Brain microvascular endothelial cell (primary cell): ENCODE data around the gene ZCCHC14.

Source experiments
- DNase-seq: peaks from one replicate; pipeline ENCODE4 v3.0.0-alpha.2; 2020
- H3K27ac ChIP-seq: fragments of 250-450 bp; sonication (Bioruptor Pico); 2 replicates; pipeline ENCODE4 v1.5.1; 2020; ENCODE audit warnings: mild to moderate bottlenecking, moderate library complexity
- H3K27me3 ChIP-seq: fragments of 250-450 bp; sonication (Bioruptor Pico); replicated peaks from 2 replicates; pipeline ENCODE4 v1.5.1; 2020; ENCODE audit warnings: mild to moderate bottlenecking
- H3K36me3 ChIP-seq: fragments of 250-450 bp; sonication (Bioruptor Pico); replicated peaks from 2 replicates; pipeline ENCODE4 v1.5.1; 2020; ENCODE audit warnings: mild to moderate bottlenecking
- H3K4me3 ChIP-seq: 2 replicates; pipeline ENCODE4 v1.5.1; 2011; ENCODE audit warnings: low read depth, mild to moderate bottlenecking, control low read depth, low read length, moderate library complexity
- in situ Hi-C: cut with HindIII; loops from 2 replicates; pipeline ENCODE4 v1.10.0; 2017; ENCODE audit warnings: low sequenced_read_pairs, low pct_ligation_motif_present
- TF ChIP-seq, protein P1 (sequence below): IDR thresholded peaks from 2 replicates; pipeline ENCODE4 v1.5.1; 2011; ENCODE audit warnings: low read depth, mild to moderate bottlenecking, moderate library complexity, low read length, control low read depth, inconsistent platforms; ENCODE audit errors: missing control alignments

The ZCCHC14 gene

DNA sequence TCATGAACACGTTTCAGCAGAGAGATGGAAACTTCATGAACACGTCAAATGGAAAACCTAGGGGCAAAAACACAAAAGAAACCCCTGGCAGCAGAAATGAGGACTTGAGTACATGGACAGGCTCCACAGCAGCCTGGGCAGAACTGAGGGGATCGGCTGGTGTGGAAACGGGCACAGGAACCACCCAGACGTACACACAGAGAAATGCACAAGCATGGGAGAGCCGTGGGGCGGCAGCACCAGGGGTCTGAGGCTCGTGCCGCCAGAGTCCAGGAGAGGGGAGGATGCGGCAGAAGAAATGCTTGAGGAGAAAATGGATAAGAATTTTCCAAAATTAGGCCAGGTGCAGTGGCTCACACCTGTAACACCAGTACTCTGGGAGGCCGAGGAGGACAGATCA is 70.7 kb downstream of the ZCCHC14 start:
- in situ Hi-C loops = no loop called here
- TF ChIP-seq, protein P1, sequence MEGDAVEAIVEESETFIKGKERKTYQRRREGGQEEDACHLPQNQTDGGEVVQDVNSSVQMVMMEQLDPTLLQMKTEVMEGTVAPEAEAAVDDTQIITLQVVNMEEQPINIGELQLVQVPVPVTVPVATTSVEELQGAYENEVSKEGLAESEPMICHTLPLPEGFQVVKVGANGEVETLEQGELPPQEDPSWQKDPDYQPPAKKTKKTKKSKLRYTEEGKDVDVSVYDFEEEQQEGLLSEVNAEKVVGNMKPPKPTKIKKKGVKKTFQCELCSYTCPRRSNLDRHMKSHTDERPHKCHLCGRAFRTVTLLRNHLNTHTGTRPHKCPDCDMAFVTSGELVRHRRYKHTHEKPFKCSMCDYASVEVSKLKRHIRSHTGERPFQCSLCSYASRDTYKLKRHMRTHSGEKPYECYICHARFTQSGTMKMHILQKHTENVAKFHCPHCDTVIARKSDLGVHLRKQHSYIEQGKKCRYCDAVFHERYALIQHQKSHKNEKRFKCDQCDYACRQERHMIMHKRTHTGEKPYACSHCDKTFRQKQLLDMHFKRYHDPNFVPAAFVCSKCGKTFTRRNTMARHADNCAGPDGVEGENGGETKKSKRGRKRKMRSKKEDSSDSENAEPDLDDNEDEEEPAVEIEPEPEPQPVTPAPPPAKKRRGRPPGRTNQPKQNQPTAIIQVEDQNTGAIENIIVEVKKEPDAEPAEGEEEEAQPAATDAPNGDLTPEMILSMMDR = no peak
- H3K4me3 ChIP-seq = no peak overlapping the region
- H3K27me3 ChIP-seq = no peaks in the 10 kb centered on the region
- peaks cover 7% of the 10 kb centered on the region for H3K36me3 ChIP-seq
- DNase-seq = no peak
- H3K27ac ChIP-seq = no peak overlapping the region

DNA sequence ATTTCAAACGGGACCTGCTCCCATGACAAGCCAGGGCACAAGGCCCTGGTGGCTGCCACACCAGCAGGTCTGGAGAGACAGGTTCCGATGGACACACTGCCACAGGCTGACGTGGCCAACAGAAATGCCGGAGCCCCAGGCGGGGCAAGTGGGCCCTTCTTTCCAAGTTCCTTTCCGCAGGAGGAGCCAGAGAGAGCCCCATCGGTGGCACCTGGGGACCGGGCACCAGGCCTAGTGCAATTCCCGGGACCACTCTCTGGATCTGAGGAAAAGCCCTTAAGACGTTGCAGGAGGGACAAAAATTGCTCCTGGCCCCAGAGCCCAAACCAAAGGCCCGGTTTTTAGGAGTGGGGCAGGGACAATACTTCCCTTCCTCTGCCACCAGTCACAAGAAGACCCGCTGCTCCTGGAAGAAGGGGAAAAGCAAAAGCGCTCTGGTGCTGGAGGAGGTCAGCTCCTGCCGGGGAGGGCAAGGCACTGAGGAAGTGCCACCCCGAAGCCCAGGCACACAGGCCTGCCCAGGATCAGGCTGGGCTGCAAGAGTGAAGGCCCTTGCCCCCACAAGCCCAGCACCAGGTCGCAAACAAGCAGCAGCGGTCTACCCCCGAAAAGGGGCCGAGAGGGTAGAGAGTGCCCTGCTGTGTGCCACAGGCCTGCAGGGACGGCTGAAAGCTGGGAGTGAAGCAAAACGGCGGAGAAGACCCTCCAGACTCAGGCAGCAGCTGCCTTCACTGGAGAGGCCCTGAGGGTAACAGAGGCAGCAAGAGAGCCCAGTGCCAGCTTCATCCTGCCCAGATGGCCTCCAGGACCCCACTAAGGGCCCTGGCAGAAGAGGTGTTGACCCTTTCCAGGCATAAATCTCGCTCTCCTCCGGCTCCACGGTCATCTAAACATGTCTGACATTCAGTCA is 71.6 kb downstream of the ZCCHC14 start:
- in situ Hi-C loops = no loop called here
- Histone ChIP-seq H3K4me3 (no peak overlapping the region), H3K27me3 (no peaks in the 10 kb centered on the region), H3K36me3 (peaks cover 11% of the 10 kb centered on the region), H3K27ac (no peak overlapping the region)
- TF ChIP-seq, protein P1 = no peak
- no peak for DNase-seq

DNA sequence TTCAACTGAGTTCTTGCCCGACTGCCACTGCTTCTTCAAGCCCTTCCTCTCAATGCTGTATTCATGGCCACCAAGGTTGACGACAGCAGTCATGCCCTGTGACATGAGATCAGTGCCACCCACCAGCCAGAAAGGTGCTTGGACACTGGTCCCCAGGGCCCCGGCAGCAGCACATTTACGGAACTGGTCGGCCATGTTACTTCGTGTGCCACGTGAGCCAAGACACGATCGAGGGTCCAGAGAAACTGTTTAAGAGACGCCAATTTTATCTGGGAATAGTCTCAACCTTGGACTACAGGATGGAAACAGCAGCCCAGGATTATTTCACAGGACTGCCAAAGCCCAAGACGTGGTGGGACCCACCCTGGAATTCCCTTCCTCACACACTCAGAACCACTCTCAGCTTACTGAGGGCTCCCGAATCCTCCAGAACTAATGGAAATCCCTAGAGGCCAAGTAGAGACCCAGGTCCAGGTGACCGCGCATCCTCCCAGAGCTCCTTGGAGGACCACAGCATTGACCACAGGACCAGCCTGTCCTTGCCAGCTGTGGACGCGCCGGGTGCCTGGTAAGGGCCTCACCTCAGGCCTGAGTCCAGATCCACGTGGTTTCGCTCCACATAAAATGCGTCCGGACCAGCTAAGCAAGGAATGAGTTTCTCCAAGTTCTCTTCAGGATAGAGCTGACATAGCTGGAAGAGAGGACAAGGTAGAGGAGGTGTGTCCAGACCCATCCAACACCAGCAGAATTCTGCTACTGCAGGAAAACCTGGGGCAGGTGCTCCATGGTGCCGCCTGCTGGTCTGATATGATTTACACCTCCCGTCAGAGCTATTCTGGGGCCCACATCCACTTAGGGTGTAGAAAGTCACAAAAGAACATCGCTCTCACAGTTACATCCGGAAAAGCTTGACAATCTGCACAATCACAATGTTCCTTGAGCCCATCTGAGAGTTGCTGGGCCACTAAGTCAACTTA is 72.5 kb downstream of the ZCCHC14 start:
- DNase-seq = no peak
- H3K4me3 ChIP-seq = no peak overlapping the region
- no peaks in the 10 kb centered on the region for H3K27me3 ChIP-seq
- no peak overlapping the region for H3K27ac ChIP-seq
- TF ChIP-seq, protein P1 = peak; percentile 31
- peaks cover 16% of the 10 kb centered on the region for H3K36me3 ChIP-seq
- in situ Hi-C loops = no loop called here

DNA sequence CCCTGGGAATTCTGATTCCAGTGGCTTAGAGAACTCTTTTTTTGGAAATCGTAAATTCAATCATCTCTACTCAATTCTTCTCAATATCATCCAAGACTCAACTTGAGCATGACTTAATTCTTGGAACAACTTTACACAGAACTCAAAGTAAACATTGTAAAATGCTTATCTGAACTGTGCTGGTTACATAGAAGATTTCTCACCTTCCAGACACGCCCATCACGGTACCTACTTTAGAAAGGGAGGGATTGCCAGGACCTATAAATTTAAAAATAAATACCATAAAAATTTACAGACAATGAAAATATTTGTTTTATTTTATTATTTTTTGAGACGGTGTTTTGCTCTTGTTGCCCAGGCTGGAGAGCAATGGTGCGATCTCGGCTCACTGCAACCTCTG is 74.2 kb downstream of the ZCCHC14 start:
- peaks cover 18% of the 10 kb centered on the region for H3K36me3 ChIP-seq
- in situ Hi-C loops = no loop called here

DNA sequence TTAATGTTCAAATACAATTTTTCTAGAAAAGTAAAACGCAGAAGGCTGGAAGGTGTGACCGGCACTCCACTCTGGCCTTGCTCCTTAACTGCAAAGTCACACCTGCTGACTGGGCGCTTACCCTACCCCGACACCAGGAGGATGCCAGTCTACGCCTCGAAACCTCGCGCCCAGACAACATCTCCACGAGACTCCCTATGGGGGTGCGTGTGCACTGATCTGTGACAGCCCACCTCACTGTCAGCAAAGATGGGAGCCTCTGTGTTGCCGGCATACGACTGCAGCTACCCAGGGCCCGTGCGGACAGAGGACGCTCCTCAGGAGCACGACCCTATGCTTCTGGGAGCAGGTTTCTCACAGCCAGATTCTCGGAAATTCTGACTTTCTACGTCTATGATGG is 74.6 kb downstream of the ZCCHC14 start:
- DNase-seq = no peak
- TF ChIP-seq, protein P1 = no peak
- peaks cover 18% of the 10 kb centered on the region for H3K36me3 ChIP-seq
- no peaks in the 10 kb centered on the region for H3K27me3 ChIP-seq
- H3K27ac ChIP-seq = no peak overlapping the region
- in situ Hi-C loops = no loop called here
- H3K4me3 ChIP-seq = no peak overlapping the region

More for the DNA sequence above, 74.2 kb downstream of the ZCCHC14 start:
- no peaks in the 10 kb centered on the region for H3K27me3 ChIP-seq
- H3K27ac ChIP-seq = no peak overlapping the region
- DNase-seq = no peak
- TF ChIP-seq, protein P1 = no peak
- no peak overlapping the region for H3K4me3 ChIP-seq
